ENCODE data around the gene BCL2L2. TPM values are rescaled to one million over a fixed set of nuclear protein-coding genes. Genes with fewer than 3 reads are reported as not detected.
"Not testable (repeated sequence)": the region's sequence is repeated elsewhere in the genome, so short reads cannot be mapped to it uniquely, and the experiment has no call there.

The BCL2L2 gene
- total RNA-seq, 1 donor from 2014 or later = 17.8 TPM

- DNase-seq = no peak
These were observed 17.8 kb downstream of the BCL2L2 start for GRCh38 chr14:23324455-23324846.

DNA sequence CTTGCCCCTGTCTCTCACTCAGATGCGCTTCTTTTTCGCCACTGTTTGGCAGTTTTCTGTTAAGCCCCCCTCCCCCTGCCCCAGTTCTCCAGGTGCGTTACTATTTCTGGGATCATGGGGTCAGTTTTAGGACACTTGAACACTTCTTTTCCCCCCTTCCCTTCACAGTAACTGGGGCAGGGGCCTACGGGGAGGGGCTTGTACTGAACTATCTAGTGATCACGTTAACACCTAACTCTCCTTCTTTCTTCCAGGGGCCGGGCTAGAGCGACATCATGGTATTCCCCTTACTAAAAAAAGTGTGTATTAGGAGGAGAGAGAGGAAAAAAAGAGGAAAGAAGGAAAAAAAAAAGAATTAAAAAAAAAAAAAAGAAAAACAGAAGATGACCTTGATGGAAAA lies 18.4 kb downstream of the BCL2L2 start:
- DNase-seq = no peak

- not testable (repeated sequence) for DNase-seq
These were observed 19.1 kb downstream of the BCL2L2 start for GRCh38 chr14:23325746-23326145.

GRCh38 chr14:23326491-23327332 lies 20.1 kb downstream of the BCL2L2 start:
- no peak for DNase-seq

GRCh38 chr14:23327947-23328744 lies 21.5 kb downstream of the BCL2L2 start:
- peak; percentile 53 for DNase-seq

- DNase-seq = no peak
These were observed 29.0 kb downstream of the BCL2L2 start for GRCh38 chr14:23335623-23336022.

GRCh38 chr14:23339506-23340268 lies 33.1 kb downstream of the BCL2L2 start:
- no peak for DNase-seq

GRCh38 chr14:23344481-23344880 lies 37.8 kb downstream of the BCL2L2 start:
- DNase-seq = no peak

- DNase-seq = no peak
These were observed 39.5 kb downstream of the BCL2L2 start for GRCh38 chr14:23345987-23346692.

- DNase-seq = no peak
These were observed 40.2 kb downstream of the BCL2L2 start for GRCh38 chr14:23346693-23347405.

GRCh38 chr14:23347406-23348296 lies 41.0 kb downstream of the BCL2L2 start:
- no peak for DNase-seq

GRCh38 chr14:23348297-23348655 lies 41.6 kb downstream of the BCL2L2 start:
- no peak for DNase-seq

- DNase-seq = no peak
These were observed 42.7 kb downstream of the BCL2L2 start for GRCh38 chr14:23349156-23349845.

DNA sequence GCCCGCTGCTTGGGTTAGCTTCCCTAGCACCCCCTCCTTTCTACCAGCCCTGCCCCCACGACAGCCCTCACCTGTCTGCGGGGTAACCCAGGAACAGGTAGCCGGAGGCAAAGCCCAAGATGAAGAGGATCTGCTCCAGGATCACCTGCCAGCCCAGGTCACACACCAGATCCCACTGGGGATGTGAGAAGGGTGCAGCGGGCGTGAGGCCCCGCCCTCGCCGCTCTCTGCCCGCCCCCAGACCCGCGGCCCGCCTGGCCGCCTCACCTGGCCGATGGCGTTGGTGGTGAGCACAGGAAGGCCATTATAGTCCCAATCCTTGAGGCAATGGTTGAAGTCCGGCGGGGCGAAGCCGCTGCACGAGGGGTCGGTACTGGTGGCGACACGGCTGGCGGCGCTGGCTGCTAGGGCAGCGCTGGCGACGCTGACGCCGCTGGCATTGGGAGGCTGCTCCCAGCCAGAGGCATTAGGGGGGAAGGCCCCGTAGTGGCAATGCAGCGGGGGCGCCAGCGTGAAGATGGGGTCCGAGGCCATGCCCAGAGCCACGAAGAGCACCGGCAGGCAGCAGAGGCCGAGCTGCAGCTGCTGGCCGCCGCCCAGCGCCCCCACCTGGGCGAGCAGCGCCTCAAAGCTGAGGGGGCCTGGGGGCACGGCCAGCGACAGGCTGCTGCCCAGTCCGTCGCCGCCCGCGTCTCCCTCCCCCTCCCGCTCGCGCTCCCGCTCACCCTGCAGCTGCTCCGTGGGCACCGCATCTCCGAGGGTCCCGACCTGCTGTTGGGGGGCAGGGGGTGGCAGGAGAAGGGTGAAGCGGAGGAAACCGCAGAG lies 45.3 kb downstream of the BCL2L2 start:
- DNase-seq = no peak

DNA sequence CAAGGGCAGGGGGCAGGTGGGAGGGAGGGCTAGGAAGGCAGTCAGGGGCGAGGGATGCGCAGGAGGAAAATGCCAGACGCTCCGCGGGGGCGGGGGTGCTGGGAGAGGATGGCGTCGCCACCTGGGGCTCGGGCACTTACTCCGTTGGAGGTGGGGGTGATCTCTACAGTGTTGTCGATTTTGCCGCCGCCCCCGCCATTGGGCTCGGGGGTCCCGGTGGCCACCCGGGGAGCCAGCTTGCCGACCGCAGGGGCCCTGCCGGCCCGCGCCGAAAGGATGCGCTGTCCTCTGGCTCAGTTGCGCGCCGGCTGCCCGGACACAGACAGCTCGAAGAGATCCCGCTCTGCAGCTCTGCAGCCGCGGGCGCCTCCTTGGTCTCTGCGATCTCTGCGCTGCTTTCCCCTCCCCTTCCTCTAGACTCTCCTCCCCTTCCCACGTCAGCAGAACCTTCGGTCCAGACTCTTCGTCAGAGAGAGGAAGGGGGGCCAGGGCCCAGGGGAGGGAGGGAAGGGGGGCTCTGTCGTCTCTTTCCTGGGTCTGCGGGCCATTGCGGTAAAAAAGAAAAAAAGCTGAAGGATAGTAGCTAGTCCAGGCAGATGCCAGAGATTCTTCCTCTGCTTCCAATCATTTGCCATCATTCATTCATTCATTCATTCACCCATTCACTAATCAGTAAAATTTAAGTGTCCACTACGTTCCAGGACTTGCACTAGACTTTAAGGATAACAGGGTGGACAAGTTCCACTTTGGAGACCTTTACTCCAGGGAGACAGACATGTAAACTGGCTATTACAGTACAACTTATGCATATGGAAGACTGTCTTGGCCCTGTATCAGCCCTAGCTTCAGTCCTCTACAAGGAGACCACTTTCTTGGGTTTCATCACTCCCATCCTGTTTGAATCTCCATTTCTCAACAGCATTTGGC lies 46.1 kb downstream of the BCL2L2 start, which contains the start of gene SLC22A17:
Gene SLC22A17 (minus strand): TSS at position 382 of the 927 bp plus-strand sequence.
- DNase-seq = peak; percentile 86

- no peak for DNase-seq
These were observed 46.8 kb downstream of the BCL2L2 start for GRCh38 chr14:23353433-23353780.

DNA sequence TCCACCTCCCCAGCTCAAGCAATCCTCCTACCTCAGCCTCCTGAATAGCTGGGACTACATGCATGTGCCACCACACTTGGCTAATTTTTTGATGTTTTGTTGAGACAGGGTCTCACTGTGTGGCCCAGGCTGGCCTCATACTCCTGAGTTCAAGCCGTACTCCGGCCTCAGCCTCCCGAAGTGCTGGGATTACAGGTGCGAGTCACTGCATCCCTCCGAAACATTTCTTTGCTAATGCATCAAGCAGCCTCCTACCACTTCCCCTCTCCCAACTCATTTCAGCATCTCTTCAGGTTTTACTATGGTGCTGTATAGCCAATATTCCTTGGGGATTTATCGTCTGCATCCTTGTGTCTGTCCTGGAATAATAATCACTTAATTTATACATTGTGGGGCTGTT lies 48.4 kb downstream of the BCL2L2 start:
- no peak for DNase-seq

All from occipital lobe (tissue), 2 donors.